Astrocyte (in vitro differentiated cells and primary cell): ENCODE measurements around the gene EZH1. TPM values are rescaled to one million over a fixed set of nuclear protein-coding genes. Genes with fewer than 3 reads are reported as not detected.

ENCODE experiments used
- DNase-seq: peaks from one replicate; pipeline ENCODE4 v3.0.0-alpha.2; 2010; ENCODE audit warnings: low read depth
- FAIRE-seq: peaks from 2 replicates; lab custom pipeline; 2011; peaks lifted over from hg19 to GRCh38; lab: Jason Lieb, UNC
- H2AFZ ChIP-seq: 2 replicates; pipeline ENCODE4 v1.6.0; 2012; ENCODE audit warnings: low read depth, low read length, inconsistent platforms
- H3K27ac ChIP-seq: 2 replicates; pipeline ENCODE4 v1.5.1; 2011; ENCODE audit warnings: low read depth, low read length, inconsistent platforms
- H3K27me3 ChIP-seq: 2 replicates; pipeline ENCODE4 v1.6.0; 2011; ENCODE audit warnings: low read length, inconsistent platforms; ENCODE audit not compliant: insufficient read depth
- H3K36me3 ChIP-seq: 2 replicates; pipeline ENCODE4 v1.5.1; 2011; ENCODE audit warnings: low read length, inconsistent platforms; ENCODE audit not compliant: insufficient read depth
- H3K4me1 ChIP-seq: 2 replicates; pipeline ENCODE4 v1.5.1; 2011; ENCODE audit warnings: low read length, inconsistent platforms; ENCODE audit not compliant: insufficient read depth
- H3K4me2 ChIP-seq: 2 replicates; pipeline ENCODE4 v1.6.0; 2012; ENCODE audit warnings: low read length, inconsistent platforms
- H3K4me3 ChIP-seq: 2 replicates; pipeline ENCODE4 v1.5.1; 2011; ENCODE audit warnings: low read depth, mild to moderate bottlenecking, low read length, inconsistent platforms; ENCODE audit not compliant: insufficient read depth
- H3K79me2 ChIP-seq: 2 replicates; pipeline ENCODE4 v1.6.0; 2012; ENCODE audit warnings: mild to moderate bottlenecking, low read length, inconsistent platforms; ENCODE audit not compliant: insufficient read depth
- H3K9ac ChIP-seq: 2 replicates; pipeline ENCODE4 v1.6.0; 2012; ENCODE audit warnings: mild to moderate bottlenecking, low read length, inconsistent platforms
- H3K9me3 ChIP-seq: 2 replicates; pipeline ENCODE4 v1.5.1; 2012; ENCODE audit warnings: low read depth, mild to moderate bottlenecking, low read length, inconsistent platforms; ENCODE audit not compliant: insufficient read depth
- H4K20me1 ChIP-seq: 2 replicates; pipeline ENCODE4 v1.6.0; 2012; ENCODE audit warnings: low read length, inconsistent platforms; ENCODE audit not compliant: insufficient read depth
- H3K27ac Mint-ChIP-seq: one replicate; pipeline ENCODE4 v1.8.0; 2021; ENCODE audit warnings: mild to moderate bottlenecking, mixed read lengths; ENCODE audit not compliant: unreplicated experiment
- H3K27me3 Mint-ChIP-seq: one replicate; pipeline ENCODE4 v1.8.0; 2021; ENCODE audit warnings: low read depth, mixed read lengths; ENCODE audit not compliant: unreplicated experiment
- H3K36me3 Mint-ChIP-seq: one replicate; pipeline ENCODE4 v1.8.0; 2021; ENCODE audit warnings: low read depth, mixed read lengths; ENCODE audit not compliant: unreplicated experiment
- H3K4me1 Mint-ChIP-seq: one replicate; pipeline ENCODE4 v1.8.0; 2021; ENCODE audit warnings: low read depth, mixed read lengths; ENCODE audit not compliant: unreplicated experiment
- H3K4me3 Mint-ChIP-seq: one replicate; pipeline ENCODE4 v1.8.0; 2021; ENCODE audit warnings: mild to moderate bottlenecking, moderate library complexity, mixed read lengths; ENCODE audit not compliant: unreplicated experiment
- H3K9me3 Mint-ChIP-seq: one replicate; pipeline ENCODE4 v1.8.0; 2021; ENCODE audit warnings: mild to moderate bottlenecking, mixed read lengths; ENCODE audit not compliant: unreplicated experiment
- EZH2 ChIP-seq: IDR thresholded peaks from 2 replicates; pipeline ENCODE4 v1.6.1; 2012; ENCODE audit warnings: mild to moderate bottlenecking, low read length, inconsistent platforms; ENCODE audit not compliant: insufficient read depth
- total RNA-seq: library from RNA; stranded (reverse); gene quantifications from 2 replicates; pipeline ENCODE4 v1.2.1, GENCODE V29; 2021
- TF ChIP-seq, protein P1 (sequence below): IDR thresholded peaks from 2 replicates; pipeline ENCODE4 v1.5.1; 2011; ENCODE audit warnings: low read depth, mild to moderate bottlenecking, inconsistent platforms, low read length, moderate library complexity; ENCODE audit not compliant: insufficient read depth

The EZH1 gene
- total RNA-seq, 1 donor from 2014 or later = 15.2 TPM

DNA sequence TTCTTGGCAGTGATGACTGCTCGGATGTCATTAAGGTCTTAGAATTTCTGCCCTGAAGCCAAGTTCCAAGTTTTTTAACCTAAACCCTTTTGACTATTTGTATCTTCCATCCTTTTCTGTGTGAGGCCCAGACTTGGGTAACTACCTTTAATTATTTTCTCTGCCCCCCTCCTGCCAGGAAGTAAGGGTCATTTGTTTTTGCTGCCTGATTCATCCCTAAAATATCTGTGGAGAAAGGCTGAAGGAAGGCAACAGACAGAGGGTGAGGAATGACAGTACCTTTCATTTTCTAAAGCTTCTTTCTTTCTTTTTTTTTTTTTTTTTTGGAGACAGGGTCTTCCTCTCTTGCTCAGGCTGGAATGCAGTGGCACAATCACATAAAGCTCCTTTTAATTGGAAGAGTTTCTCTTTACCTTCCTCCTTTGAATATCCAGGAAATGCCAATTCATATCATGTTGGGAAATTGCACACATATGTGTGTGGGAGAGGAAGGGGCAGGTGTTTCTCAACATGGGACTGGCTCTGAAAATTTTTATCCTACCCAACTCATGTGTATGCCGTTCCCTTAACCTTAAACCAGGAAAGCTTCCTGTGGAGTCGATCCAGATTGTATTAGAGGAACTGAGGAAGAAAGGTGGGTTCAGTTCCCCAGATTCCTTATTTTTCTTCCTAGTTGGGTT is 29.4 kb upstream of the EZH1 start:
- Mint-ChIP-seq H3K27me3 (no peaks in the 10 kb centered on the region), H3K4me3 (peak overlapping the region; percentile 96), H3K9me3 (no peaks in the 10 kb centered on the region), H3K4me1 (peaks cover 43% of the 10 kb centered on the region), H3K27ac (peak overlapping the region; percentile 98), H3K36me3 (no peaks in the 10 kb centered on the region)
- peak overlapping the region; percentile 95 for H3K27ac ChIP-seq
- peaks cover 5% of the 10 kb centered on the region for H3K79me2 ChIP-seq
- no peaks in the 10 kb centered on the region for H3K9me3 ChIP-seq
- H3K4me1 ChIP-seq = peaks cover 42% of the 10 kb centered on the region
- no peaks in the 10 kb centered on the region for H4K20me1 ChIP-seq
- TF ChIP-seq EZH2 = no peak
- TF ChIP-seq, protein P1, sequence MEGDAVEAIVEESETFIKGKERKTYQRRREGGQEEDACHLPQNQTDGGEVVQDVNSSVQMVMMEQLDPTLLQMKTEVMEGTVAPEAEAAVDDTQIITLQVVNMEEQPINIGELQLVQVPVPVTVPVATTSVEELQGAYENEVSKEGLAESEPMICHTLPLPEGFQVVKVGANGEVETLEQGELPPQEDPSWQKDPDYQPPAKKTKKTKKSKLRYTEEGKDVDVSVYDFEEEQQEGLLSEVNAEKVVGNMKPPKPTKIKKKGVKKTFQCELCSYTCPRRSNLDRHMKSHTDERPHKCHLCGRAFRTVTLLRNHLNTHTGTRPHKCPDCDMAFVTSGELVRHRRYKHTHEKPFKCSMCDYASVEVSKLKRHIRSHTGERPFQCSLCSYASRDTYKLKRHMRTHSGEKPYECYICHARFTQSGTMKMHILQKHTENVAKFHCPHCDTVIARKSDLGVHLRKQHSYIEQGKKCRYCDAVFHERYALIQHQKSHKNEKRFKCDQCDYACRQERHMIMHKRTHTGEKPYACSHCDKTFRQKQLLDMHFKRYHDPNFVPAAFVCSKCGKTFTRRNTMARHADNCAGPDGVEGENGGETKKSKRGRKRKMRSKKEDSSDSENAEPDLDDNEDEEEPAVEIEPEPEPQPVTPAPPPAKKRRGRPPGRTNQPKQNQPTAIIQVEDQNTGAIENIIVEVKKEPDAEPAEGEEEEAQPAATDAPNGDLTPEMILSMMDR = no peak
- H2AFZ ChIP-seq = peak overlapping the region; percentile 94
- H3K4me2 ChIP-seq = peak overlapping the region; percentile 98
- DNase-seq (peak; percentile 62), FAIRE-seq (no peak)
- peak overlapping the region; percentile 92 for H3K4me3 ChIP-seq
- H3K9ac ChIP-seq = peak overlapping the region; percentile 96
- no peaks in the 10 kb centered on the region for H3K27me3 ChIP-seq
- H3K36me3 ChIP-seq = peaks cover 3% of the 10 kb centered on the region

DNA sequence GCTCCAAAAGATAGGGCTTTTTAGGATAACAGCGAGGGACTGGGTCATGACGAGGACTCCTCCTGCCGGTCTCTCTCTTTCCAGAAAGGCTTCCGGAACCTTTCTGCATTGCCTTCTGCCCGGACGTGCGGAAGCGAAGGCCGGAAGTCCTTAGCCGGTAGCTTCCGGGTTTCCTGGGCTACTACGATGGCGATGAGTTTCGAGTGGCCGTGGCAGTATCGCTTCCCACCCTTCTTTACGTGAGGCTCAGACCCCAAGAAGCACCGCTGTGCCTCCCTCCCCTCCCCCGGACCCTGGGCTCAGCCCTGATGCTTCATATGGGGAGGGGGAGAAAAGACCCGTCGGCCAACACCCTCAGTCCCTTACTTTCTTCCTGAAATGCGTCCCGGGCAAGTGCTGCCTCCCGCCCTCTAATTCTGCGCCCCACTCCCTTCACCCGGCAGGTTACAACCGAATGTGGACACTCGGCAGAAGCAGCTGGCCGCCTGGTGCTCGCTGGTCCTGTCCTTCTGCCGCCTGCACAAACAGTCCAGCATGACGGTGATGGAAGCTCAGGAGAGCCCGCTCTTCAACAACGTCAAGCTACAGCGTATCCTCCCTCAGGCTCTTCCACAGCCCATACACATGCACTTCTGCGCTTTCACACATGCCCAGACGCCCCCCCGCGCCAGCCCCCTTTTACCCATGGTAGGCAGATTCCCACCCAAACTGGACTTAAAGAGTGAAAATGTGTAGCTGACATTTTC is 28.6 kb upstream of the EZH1 start, which contains the start of gene VPS25:
TSS of gene VPS25 (plus strand) at position 160 of the 746 bp plus-strand sequence. CDS start at position 187, 27 bp downstream.
- peaks cover 5% of the 10 kb centered on the region for H3K79me2 ChIP-seq
- H2AFZ ChIP-seq = peak within 1 kb of the TSS; percentile 94
- Mint-ChIP-seq H3K27me3 (no peaks in the 10 kb centered on the region), H3K27ac (peak within 1 kb of the TSS; percentile 98), H3K36me3 (no peaks in the 10 kb centered on the region), H3K9me3 (no peaks in the 10 kb centered on the region), H3K4me3 (peak within 1 kb of the TSS; percentile 96), H3K4me1 (peaks cover 42% of the 10 kb centered on the region)
- no peaks in the 10 kb centered on the region for H3K27me3 ChIP-seq
- H4K20me1 ChIP-seq = no peaks in the 10 kb centered on the region
- no peaks in the 10 kb centered on the region for H3K9me3 ChIP-seq
- H3K4me1 ChIP-seq = peaks cover 42% of the 10 kb centered on the region
- TF ChIP-seq EZH2 = no peak
- TF ChIP-seq, protein P1 = no peak
- peak within 1 kb of the TSS; percentile 92 for H3K4me3 ChIP-seq
- peak within 1 kb of the TSS; percentile 98 for H3K4me2 ChIP-seq
- H3K27ac ChIP-seq = peak within 1 kb of the TSS; percentile 95
- DNase-seq (peak; percentile 78), FAIRE-seq (no peak)
- H3K36me3 ChIP-seq = no peaks in the 10 kb centered on the region
- peak within 1 kb of the TSS; percentile 96 for H3K9ac ChIP-seq
